ENCODE data around the gene SETSIP.

SETSIP gene

GRCh38 chr1:92095874-92096273 is 20.7 kb upstream of the SETSIP start:
- TF ChIP-seq, protein P1, sequence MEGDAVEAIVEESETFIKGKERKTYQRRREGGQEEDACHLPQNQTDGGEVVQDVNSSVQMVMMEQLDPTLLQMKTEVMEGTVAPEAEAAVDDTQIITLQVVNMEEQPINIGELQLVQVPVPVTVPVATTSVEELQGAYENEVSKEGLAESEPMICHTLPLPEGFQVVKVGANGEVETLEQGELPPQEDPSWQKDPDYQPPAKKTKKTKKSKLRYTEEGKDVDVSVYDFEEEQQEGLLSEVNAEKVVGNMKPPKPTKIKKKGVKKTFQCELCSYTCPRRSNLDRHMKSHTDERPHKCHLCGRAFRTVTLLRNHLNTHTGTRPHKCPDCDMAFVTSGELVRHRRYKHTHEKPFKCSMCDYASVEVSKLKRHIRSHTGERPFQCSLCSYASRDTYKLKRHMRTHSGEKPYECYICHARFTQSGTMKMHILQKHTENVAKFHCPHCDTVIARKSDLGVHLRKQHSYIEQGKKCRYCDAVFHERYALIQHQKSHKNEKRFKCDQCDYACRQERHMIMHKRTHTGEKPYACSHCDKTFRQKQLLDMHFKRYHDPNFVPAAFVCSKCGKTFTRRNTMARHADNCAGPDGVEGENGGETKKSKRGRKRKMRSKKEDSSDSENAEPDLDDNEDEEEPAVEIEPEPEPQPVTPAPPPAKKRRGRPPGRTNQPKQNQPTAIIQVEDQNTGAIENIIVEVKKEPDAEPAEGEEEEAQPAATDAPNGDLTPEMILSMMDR (IDR thresholded peaks at IDR 0.05; ENCODE audit: low read depth, low read length) = no peak
- H3K4me3 ChIP-seq (ENCODE audit: low read depth, low read length) = no peak overlapping the region

DNA sequence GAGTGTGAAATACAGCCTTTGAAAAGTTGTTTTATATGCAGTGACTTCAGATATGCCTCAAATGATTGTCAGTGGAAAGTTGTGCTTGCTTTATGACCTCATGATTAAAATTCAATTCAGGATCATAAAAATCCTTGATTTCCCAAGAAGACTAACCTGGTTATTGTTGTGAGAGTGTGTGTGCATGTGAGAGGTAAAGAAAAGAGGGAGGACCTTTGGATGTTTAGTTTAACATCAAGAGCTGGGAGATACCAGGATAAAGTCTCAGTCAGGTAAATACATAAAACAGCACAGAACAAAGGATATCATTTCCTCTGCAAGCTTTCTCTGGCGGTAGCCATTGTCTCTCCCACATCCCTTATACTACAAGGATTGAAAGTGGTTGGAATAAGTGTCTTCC is 19.4 kb upstream of the SETSIP start:
- TF ChIP-seq, protein P1 (IDR thresholded peaks at IDR 0.05; ENCODE audit: low read depth, low read length) = no peak
- no peak overlapping the region for H3K4me3 ChIP-seq (ENCODE audit: low read depth, low read length)

DNA sequence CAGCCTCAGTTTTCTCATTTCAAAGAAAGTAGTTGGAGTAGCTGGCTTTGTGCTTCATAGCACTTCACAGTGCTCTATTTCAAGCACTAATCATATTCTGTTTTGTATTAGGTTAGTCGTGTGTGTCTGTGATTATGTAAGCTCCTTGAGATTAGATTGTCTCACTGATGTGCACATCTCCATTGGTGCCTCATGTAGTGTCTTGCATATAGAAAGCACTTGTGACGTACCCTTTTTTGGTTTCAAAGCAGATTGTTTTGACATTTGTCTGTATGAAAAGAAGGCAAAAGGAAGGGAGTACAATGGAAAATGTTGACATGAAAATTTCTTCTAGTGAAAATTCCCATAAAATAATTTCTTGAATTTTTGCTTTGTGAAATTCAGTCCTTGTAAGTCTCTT is 18.9 kb upstream of the SETSIP start:
- TF ChIP-seq, protein P1 (IDR thresholded peaks at IDR 0.05; ENCODE audit: low read depth, low read length) = no peak

GRCh38 chr1:92091625-92092024 is 16.4 kb upstream of the SETSIP start:
- no peak overlapping the region for H3K4me3 ChIP-seq (ENCODE audit: low read depth, low read length)
- TF ChIP-seq, protein P1 (IDR thresholded peaks at IDR 0.05; ENCODE audit: low read depth, low read length) = no peak

More for the DNA sequence above, 18.9 kb upstream of the SETSIP start:
- H3K4me3 ChIP-seq (ENCODE audit: low read depth, low read length) = no peak overlapping the region

- H3K4me3 ChIP-seq (ENCODE audit: low read depth, low read length) = no peak overlapping the region
- TF ChIP-seq, protein P1 (IDR thresholded peaks at IDR 0.05; ENCODE audit: low read depth, low read length) = no peak
Observed at GRCh38 chr1:92087542-92087941, 12.3 kb upstream of the SETSIP start.

GRCh38 chr1:92085727-92086126 is 10.5 kb upstream of the SETSIP start:
- H3K4me3 ChIP-seq (ENCODE audit: low read depth, low read length) = no peak overlapping the region
- TF ChIP-seq, protein P1 (IDR thresholded peaks at IDR 0.05; ENCODE audit: low read depth, low read length) = no peak

DNA sequence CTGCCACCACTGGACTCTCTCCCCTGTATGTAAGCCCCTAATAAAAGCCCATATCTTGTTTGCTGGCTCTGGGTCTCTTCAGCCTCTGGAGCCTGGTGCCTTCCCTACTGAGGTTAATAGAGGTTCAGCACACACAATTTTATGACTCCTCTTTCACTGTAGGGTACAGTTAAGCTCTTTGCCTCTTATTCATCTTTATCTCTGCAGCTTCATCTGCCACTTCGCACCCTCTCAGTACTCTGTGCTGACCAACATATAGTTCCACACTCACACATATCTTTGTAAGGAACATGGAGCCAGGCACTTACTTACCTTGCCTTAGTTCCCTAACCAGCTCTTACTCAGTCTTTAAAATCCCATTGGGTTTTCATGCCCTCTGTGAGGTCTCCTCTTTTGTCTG is 9.4 kb upstream of the SETSIP start:
- TF ChIP-seq, protein P1 (IDR thresholded peaks at IDR 0.05; ENCODE audit: low read depth, low read length) = no peak
- no peak overlapping the region for H3K4me3 ChIP-seq (ENCODE audit: low read depth, low read length)

Data from WI38 (cell line).